NCI-H510A (cell line): Measurements from ENCODE around the gene GRPEL2.
"Not testable (repeated sequence)": the region's sequence is repeated elsewhere in the genome, so short reads cannot be mapped to it uniquely, and the experiment has no call there.

ENCODE experiments used
- DNase-seq: peaks from one replicate; lab custom pipeline; 2025; lab: John Stamatoyannopoulos, UW

The GRPEL2 gene

GRCh38 chr5:149376711-149377447 is 31.6 kb downstream of the GRPEL2 start:
- no peak for DNase-seq

GRCh38 chr5:149378241-149378820 is 33.0 kb downstream of the GRPEL2 start:
- DNase-seq = no peak

- no peak for DNase-seq
Observed at GRCh38 chr5:149379177-149379761, 34.0 kb downstream of the GRPEL2 start, which contains the start of gene IL17B. TSS of gene IL17B (minus strand) at chr5:149379292. CDS start at chr5:149379225, 67 bp downstream.

GRCh38 chr5:149379818-149380374 is 34.6 kb downstream of the GRPEL2 start:
- no peak for DNase-seq

- no peak for DNase-seq
Observed at GRCh38 chr5:149380466-149381121, 35.3 kb downstream of the GRPEL2 start.

GRCh38 chr5:149381261-149381985 is 36.1 kb downstream of the GRPEL2 start:
- DNase-seq = no peak

GRCh38 chr5:149381986-149382338 is 36.7 kb downstream of the GRPEL2 start:
- DNase-seq = no peak

GRCh38 chr5:149382517-149383220 is 37.4 kb downstream of the GRPEL2 start:
- DNase-seq = no peak

GRCh38 chr5:149383399-149383798 is 38.1 kb downstream of the GRPEL2 start:
- no peak for DNase-seq

- no peak for DNase-seq
Observed at GRCh38 chr5:149386166-149386565, 40.9 kb downstream of the GRPEL2 start.

- DNase-seq = no peak
Observed at GRCh38 chr5:149387081-149387631, 41.9 kb downstream of the GRPEL2 start.

- DNase-seq = no peak
Observed at GRCh38 chr5:149387982-149388381, 42.7 kb downstream of the GRPEL2 start.

- no peak for DNase-seq
Observed at GRCh38 chr5:149388498-149389190, 43.3 kb downstream of the GRPEL2 start.

- DNase-seq = no peak
Observed at GRCh38 chr5:149389552-149390495, 44.5 kb downstream of the GRPEL2 start.

- not testable (repeated sequence) for DNase-seq
Observed at GRCh38 chr5:149391076-149391475, 45.8 kb downstream of the GRPEL2 start.

- DNase-seq = no peak
Observed at GRCh38 chr5:149391524-149391923, 46.2 kb downstream of the GRPEL2 start.

- no peak for DNase-seq
Observed at GRCh38 chr5:149392718-149393117, 47.4 kb downstream of the GRPEL2 start.

- not testable (repeated sequence) for DNase-seq
Observed at GRCh38 chr5:149394996-149395395, 49.7 kb downstream of the GRPEL2 start.

- no peak for DNase-seq
Observed at GRCh38 chr5:149397530-149397929, 52.2 kb downstream of the GRPEL2 start.
